ENCODE measurements around the gene TRNT1. TPM values are rescaled to one million over a fixed set of nuclear protein-coding genes. Genes with fewer than 3 reads are reported as not detected.

TRNT1 gene
- total and polyA plus RNA-seq, 2 of the 8 experiments (the other 6 are each of a cell fraction or from before 2014, with no cell fraction given) = 7.2 to 33.1 TPM

DNA sequence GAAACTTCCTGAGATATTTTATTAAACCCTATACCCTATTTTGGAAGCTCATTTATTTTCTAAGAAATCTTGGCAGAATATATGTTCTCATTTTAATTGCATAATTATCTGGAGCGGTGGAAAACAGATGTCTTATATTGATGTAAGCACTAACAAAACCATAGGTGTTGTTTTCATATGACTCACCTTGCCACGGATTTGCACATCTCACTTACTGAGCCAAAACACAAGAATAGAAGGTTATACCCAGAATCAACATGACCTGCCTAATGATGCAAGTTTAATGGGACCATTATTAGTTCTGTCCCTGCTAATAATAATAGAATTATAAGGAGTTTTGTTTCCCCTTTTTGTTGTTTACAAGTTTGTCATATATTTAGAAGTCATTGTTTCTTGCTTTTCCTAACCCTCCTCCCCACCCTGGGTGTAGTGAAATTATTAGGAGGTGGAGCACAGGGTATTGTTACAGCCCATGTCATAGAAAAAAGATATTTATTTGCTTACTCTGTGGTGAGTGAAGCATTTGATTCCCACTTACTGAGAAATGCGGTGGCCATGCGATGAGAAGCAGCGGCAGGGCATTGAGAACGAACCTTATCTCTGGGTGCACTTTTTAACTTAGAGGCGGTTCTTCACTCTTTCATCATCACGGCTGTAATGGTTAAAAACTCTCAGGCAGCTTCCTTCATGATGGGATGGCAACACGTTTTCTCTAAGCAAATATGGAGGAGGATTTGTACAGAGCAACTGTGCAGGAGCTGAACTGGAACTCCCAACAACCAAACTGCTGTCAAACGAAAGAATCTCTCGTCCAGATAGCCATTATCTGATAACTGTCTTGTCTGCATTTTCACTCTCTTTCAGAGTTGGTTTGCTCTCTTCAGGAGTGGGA, 17.1 kb upstream of the TRNT1 start (continued):
- TF ChIP-seq SIN3A (conservative IDR thresholded peaks at IDR 0.05 in 1 of 2, IDR thresholded peaks at IDR 0.05 in 1 of 2; ENCODE audit: low read depth in 1 of 2, low read length in 2 of 2) (no peak), SP4 (IDR thresholded peaks at IDR 0.05; ENCODE audit: low read length) (no peak), CTBP2 (IDR thresholded peaks at IDR 0.05; ENCODE audit: borderline replicate concordance, insufficient read depth, insufficient read length, low read length) (no peak), TBP (IDR thresholded peaks at IDR 0.05; ENCODE audit: low read depth, low read length) (no peak), HDAC6 (IDR thresholded peaks at IDR 0.05; ENCODE audit: low read depth, low read length) (no peak)
- TF ChIP-seq, protein P1, sequence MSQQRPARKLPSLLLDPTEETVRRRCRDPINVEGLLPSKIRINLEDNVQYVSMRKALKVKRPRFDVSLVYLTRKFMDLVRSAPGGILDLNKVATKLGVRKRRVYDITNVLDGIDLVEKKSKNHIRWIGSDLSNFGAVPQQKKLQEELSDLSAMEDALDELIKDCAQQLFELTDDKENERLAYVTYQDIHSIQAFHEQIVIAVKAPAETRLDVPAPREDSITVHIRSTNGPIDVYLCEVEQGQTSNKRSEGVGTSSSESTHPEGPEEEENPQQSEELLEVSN (IDR thresholded peaks at IDR 0.05) = no peak
